Tibial nerve (tissue), 4 donors: Measurements from ENCODE around the gene COX6B2. TPM values are rescaled to one million over a fixed set of nuclear protein-coding genes. Genes with fewer than 3 reads are reported as not detected.
A peak's percentile ranks its signal among the peaks of the same experiment; 100 is the strongest.

Experiments used
- DNase-seq, 2 donors: peaks; one replicate each; pipeline ENCODE4 v3.0.0-alpha.2; 2019; ENCODE audit warnings: low spot score in 2 of 2
- H3K27ac ChIP-seq, 4 donors: fragments of 200-600 bp; sonication (generic) in 3 of 4; one replicate each; pipeline ENCODE4 v1.5.1; 2017 to 2019; ENCODE audit warnings: mild to moderate bottlenecking in 1 of 4
- H3K27me3 ChIP-seq, 2 donors: fragments of 200-600 bp; sonication (generic) in 1 of 2; one replicate each; pipeline versions ENCODE4 v1.5.1 to v1.6.0; 2017 to 2019
- H3K36me3 ChIP-seq, 3 donors: fragments of 200-600 bp; sonication (generic); one replicate each; pipeline ENCODE4 v1.5.1; 2018 to 2019
- H3K4me1 ChIP-seq, 4 donors: fragments of 200-600 bp; sonication (generic) in 3 of 4; one replicate each; pipeline ENCODE4 v1.5.1; 2017 to 2019
- H3K4me3 ChIP-seq, 4 donors: fragments of 200-600 bp; sonication (generic) in 3 of 4; one replicate each; pipeline ENCODE4 v1.5.1; 2017 to 2019; ENCODE audit warnings: mild to moderate bottlenecking in 1 of 4, moderate library complexity in 1 of 4
- H3K9me3 ChIP-seq, 4 donors: fragments of 200-600 bp; sonication (generic) in 3 of 4; one replicate each; pipeline ENCODE4 v1.5.1; 2017 to 2019
- EP300 ChIP-seq, 2 donors: sonication (generic); formaldehyde crosslinking; IDR thresholded peaks; one replicate each; pipeline ENCODE4 v1.6.1; 2017; ENCODE audit warnings: antibody characterized with exemption in 2 of 2, mild to moderate bottlenecking in 1 of 2
- POLR2A ChIP-seq, 2 donors: fragments of 450-650 bp; IDR thresholded peaks; one replicate each; pipeline ENCODE4 v1.6.1; 2017; ENCODE audit warnings: antibody characterized with exemption in 2 of 2, mild to moderate bottlenecking in 2 of 2, moderate library complexity in 2 of 2
- WGBS, 2 donors: methylation state at CpG; one replicate each; pipeline ENCODE4 v1.1.5; 2018; 5-methylcytosine and 5-hydroxymethylcytosine counted together
- total RNA-seq, 4 donors: library from RNA; depleted of rRNA; stranded (reverse); fragments of >200 nt; gene quantifications; one replicate each; pipeline ENCODE4 v1.1.0, GENCODE V29; 2016
- TF ChIP-seq, protein P1 (sequence below), 5 experiments: fragments of 200-600 bp in 3 of 5; fragments of 450-650 bp in 2 of 5; sonication (generic) in 3 of 5; IDR thresholded peaks; one replicate each; pipeline ENCODE4 v1.5.1; 2016 to 2019; ENCODE audit warnings: antibody characterized with exemption in 5 of 5, mild to moderate bottlenecking in 3 of 5, moderate library complexity in 2 of 5

COX6B2 gene
- total RNA-seq, 4 donors from 2014 or later: not detected

DNA sequence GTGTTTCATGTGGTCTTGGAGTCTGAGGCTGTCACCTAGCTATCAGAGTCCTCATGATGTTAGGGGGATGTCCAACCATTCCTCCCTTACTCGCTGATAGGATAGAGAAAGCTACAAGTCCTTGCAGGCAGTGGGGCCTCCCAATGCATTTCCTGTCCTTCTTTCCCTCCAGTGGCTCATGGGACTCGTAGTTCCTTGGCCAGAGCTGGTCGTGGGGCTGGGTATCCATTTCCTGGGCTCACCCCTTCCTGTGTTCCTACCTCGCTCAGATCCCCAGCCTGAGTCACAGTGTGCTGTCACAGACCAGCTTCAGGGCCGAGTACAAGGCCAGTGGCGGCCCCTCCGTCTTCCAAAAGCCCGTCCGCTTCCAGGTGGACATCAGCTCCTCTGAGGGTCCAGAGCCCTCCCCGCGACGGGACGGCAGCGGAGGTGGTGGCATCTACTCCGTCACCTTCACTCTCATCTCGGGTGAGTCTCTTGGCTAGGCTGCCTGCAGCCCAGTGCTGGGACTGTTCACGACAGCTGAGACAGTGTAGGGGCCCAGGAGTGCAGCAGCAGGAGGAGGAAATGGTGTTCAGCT, 48.4 kb downstream of the COX6B2 start:
- H3K36me3 ChIP-seq: peaks cover 0 to 60% (median 0%) of the 10 kb centered on the region in 3 donors
- TF ChIP-seq POLR2A (IDR thresholded peaks at IDR 0.05) (no peak), EP300 (IDR thresholded peaks at IDR 0.05) (no peak)
- TF ChIP-seq, protein P1, sequence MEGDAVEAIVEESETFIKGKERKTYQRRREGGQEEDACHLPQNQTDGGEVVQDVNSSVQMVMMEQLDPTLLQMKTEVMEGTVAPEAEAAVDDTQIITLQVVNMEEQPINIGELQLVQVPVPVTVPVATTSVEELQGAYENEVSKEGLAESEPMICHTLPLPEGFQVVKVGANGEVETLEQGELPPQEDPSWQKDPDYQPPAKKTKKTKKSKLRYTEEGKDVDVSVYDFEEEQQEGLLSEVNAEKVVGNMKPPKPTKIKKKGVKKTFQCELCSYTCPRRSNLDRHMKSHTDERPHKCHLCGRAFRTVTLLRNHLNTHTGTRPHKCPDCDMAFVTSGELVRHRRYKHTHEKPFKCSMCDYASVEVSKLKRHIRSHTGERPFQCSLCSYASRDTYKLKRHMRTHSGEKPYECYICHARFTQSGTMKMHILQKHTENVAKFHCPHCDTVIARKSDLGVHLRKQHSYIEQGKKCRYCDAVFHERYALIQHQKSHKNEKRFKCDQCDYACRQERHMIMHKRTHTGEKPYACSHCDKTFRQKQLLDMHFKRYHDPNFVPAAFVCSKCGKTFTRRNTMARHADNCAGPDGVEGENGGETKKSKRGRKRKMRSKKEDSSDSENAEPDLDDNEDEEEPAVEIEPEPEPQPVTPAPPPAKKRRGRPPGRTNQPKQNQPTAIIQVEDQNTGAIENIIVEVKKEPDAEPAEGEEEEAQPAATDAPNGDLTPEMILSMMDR (IDR thresholded peaks at IDR 0.05): no peak

DNA sequence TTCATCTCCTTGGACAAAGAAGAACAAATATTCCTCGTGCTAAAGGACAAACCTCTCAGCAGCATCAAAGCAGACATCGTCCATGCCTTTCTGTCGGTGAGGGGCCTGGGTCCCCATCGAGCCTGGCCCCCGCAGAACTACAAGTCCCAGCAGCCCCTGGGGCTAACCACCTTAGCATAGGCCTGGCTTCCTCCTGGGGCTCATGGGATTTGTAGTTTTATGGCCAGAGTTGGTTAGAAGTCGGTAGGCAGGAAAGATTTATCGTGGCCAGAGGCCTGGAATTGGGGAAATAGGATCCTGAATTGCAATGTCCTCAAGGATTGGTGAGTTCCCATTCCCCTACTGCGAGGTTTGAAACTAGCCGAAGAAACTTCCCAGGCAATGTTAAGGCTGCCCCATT, 49.0 kb downstream of the COX6B2 start:
- H3K4me3 ChIP-seq: no peak overlapping the region
- DNase-seq: peak in 1 of 2 donors; percentile 37
- 80% methylated on average over 8 to 9 of the region's 9 CpGs for WGBS, 2 donors
- no peak for TF ChIP-seq POLR2A (IDR thresholded peaks at IDR 0.05)
- TF ChIP-seq, protein P1 (IDR thresholded peaks at IDR 0.05): no peak
- no peak for TF ChIP-seq EP300 (IDR thresholded peaks at IDR 0.05)
- H3K4me1 ChIP-seq: peaks cover 0 to 11% (median 3%) of the 10 kb centered on the region in 4 donors
- peaks cover 0 to 5% (median 0%) of the 10 kb centered on the region in 4 donors for H3K9me3 ChIP-seq
- H3K27ac ChIP-seq: no peak overlapping the region
- no peaks in the 10 kb centered on the region for H3K27me3 ChIP-seq
- peaks cover 0 to 57% (median 0%) of the 10 kb centered on the region in 3 donors for H3K36me3 ChIP-seq

More for the DNA sequence above, 48.4 kb downstream of the COX6B2 start:
- 89 to 93% methylated on average over 13 to 17 of the region's 17 CpGs for WGBS, 2 donors
- Histone ChIP-seq H3K9me3 (peaks cover 0 to 5% (median 0%) of the 10 kb centered on the region in 4 donors), H3K27ac (no peak overlapping the region), H3K4me3 (no peak overlapping the region), H3K4me1 (peaks cover 0 to 11% (median 3%) of the 10 kb centered on the region in 4 donors), H3K27me3 (no peaks in the 10 kb centered on the region)
- no peak for DNase-seq

DNA sequence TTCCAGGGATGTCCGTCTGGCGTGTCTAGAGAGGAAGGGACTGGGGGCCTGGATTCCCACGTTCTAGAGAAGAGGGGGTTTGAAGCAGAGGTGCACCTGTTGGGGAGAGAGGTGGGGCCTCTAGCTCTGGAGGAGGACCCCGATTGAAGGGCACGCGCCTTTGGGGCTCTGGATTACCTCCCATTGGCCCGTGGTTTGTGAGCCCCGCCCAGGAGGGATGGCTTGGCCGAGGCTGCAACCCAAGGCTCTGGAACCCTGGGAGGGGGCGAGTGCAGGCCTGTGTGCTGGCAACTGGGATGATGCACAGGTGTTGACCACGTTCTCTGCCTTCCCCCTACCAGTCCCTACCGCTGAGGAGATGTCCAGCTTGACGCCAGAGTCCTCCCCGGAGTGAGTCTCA, 49.5 kb downstream of the COX6B2 start:
- Histone ChIP-seq H3K27me3 (no peaks in the 10 kb centered on the region), H3K9me3 (peaks cover 0 to 5% (median 0%) of the 10 kb centered on the region in 4 donors), H3K36me3 (peaks cover 0 to 54% (median 0%) of the 10 kb centered on the region in 3 donors), H3K4me1 (peaks cover 0 to 11% (median 3%) of the 10 kb centered on the region in 4 donors), H3K4me3 (no peak overlapping the region), H3K27ac (no peak overlapping the region)
- TF ChIP-seq POLR2A (IDR thresholded peaks at IDR 0.05): no peak
- TF ChIP-seq EP300 (IDR thresholded peaks at IDR 0.05): no peak
- TF ChIP-seq, protein P1 (IDR thresholded peaks at IDR 0.05): no peak
- WGBS, 2 donors: 77% methylated on average over 14 of the region's 14 CpGs
- no peak for DNase-seq

DNA sequence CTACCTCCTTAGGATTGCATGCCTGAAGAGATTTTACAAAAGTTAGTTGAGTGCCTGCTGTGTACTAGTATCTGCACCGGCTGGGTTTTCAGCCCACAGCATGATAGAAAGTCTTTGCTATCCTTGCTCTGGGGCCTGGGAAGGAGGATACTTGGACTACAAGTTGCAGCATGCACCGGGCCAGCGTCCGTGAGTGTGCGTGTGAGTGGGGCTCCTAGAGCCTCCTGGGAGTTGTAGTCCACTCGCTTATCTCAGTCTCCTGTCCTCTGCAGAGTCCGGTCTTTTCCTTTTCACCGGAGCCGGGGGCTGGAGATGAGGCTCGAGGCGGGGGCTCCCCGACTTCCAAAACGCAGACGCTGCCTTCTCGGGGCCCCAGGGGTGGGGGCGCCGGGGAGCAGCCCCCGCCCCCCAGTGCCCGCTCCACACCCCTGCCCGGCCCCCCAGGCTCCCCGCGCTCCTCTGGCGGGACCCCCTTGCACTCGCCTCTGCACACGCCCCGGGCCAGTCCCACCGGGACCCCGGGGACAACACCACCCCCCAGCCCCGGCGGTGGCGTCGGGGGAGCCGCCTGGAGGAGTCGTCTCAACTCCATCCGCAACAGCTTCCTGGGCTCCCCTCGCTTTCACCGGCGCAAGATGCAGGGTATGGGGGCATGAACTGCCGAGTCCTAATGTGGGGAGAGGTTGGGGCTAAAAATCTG, 50.1 kb downstream of the COX6B2 start:
- peaks cover 0 to 2% (median 0%) of the 10 kb centered on the region in 4 donors for H3K9me3 ChIP-seq
- H3K4me1 ChIP-seq: peaks cover 0 to 11% (median 3%) of the 10 kb centered on the region in 4 donors
- peak in 1 of 2 donors; percentile 18 for DNase-seq
- WGBS, 2 donors: 83 to 89% methylated on average over 38 to 39 of the region's 39 CpGs
- H3K36me3 ChIP-seq: peaks cover 0 to 48% (median 0%) of the 10 kb centered on the region in 3 donors
- TF ChIP-seq, protein P1 (IDR thresholded peaks at IDR 0.05): no peak
- TF ChIP-seq POLR2A (IDR thresholded peaks at IDR 0.05) (no peak), EP300 (IDR thresholded peaks at IDR 0.05) (no peak)
- H3K27ac ChIP-seq: no peak overlapping the region
- no peaks in the 10 kb centered on the region for H3K27me3 ChIP-seq
- H3K4me3 ChIP-seq: no peak overlapping the region

DNA sequence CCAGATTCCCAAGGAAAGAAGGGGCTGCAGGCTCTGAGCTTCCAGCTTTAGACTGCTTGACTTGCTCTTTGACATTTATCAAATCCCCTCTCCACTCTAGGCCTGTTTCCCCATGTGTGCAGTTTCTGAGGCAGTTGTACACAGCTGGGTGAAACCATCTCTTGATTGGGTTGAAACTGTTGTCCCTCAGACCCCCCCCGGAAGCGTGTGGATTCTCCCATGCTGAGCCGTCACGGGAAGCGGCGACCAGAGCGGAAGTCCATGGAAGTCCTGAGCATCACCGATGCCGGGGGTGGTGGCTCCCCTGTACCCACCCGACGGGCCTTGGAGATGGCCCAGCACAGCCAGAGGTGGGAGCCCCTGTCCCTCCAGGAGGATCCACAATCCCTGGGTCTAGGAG, 51.0 kb downstream of the COX6B2 start:
- no peaks in the 10 kb centered on the region for H3K27me3 ChIP-seq
- no peak for DNase-seq
- peaks cover 0 to 11% (median 3%) of the 10 kb centered on the region in 4 donors for H3K4me1 ChIP-seq
- WGBS, 2 donors: 89 to 90% methylated on average over 11 of the region's 11 CpGs
- H3K27ac ChIP-seq: no peak overlapping the region
- H3K4me3 ChIP-seq: no peak overlapping the region
- no peak for TF ChIP-seq EP300 (IDR thresholded peaks at IDR 0.05)
- H3K9me3 ChIP-seq: no peaks in the 10 kb centered on the region
- H3K36me3 ChIP-seq: peaks cover 0 to 41% (median 0%) of the 10 kb centered on the region in 3 donors
